Liver (tissue), 3 donors: ENCODE measurements around the gene ZSCAN31.

Source experiments
- RAD21 ChIP-seq, 2 donors: IDR thresholded peaks; 2 replicates each; pipeline ENCODE4 v1.6.1; 2016; ENCODE audit warnings: antibody characterized with exemption in 2 of 2, mild to moderate bottlenecking in 2 of 2
- SP1 ChIP-seq: IDR thresholded peaks from 2 replicates; pipeline ENCODE4 v1.6.1; 2018; ENCODE audit warnings: antibody characterized with exemption, mild to moderate bottlenecking
- TF ChIP-seq, protein P1 (sequence below): fragments of 150-350 bp; IDR thresholded peaks from 2 replicates; pipeline ENCODE4 v1.5.1; 2017; ENCODE audit warnings: improper control_type of control experiment, low read depth, low read length; ENCODE audit not compliant: missing input control
- TF ChIP-seq, protein P2 (sequence below): IDR thresholded peaks from 2 replicates; pipeline ENCODE4 v1.6.1; 2016; ENCODE audit warnings: antibody characterized with exemption, mild to moderate bottlenecking
- TF ChIP-seq, protein P3 (sequence below): IDR thresholded peaks from 2 replicates; pipeline ENCODE4 v1.6.1; 2016; ENCODE audit warnings: antibody characterized with exemption
- donor health status: healthy.
- donor health status: healthy.

DNA sequence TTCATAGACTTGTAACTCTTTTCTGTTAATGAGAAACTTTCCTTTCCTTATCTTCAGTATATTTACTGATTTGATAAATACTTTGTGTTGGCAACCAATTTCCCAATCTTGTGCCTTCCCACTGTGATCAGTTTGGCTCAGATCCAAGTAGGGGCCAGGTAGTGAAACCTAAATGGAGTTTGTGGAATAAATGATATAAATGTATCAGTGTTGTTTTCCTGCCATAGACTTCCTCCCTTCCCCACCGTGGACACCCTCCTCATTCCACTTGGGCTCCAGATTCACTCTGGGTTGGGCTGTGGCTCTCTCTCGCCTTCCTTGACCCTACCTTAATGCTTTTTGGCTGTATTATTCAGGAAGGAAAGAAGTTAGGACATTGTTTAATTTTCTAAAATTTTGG lies 15.1 kb upstream of the ZSCAN31 start:
- TF ChIP-seq RAD21 (IDR thresholded peaks at IDR 0.05) (no peak), SP1 (no peak)
- TF ChIP-seq, protein P1, sequence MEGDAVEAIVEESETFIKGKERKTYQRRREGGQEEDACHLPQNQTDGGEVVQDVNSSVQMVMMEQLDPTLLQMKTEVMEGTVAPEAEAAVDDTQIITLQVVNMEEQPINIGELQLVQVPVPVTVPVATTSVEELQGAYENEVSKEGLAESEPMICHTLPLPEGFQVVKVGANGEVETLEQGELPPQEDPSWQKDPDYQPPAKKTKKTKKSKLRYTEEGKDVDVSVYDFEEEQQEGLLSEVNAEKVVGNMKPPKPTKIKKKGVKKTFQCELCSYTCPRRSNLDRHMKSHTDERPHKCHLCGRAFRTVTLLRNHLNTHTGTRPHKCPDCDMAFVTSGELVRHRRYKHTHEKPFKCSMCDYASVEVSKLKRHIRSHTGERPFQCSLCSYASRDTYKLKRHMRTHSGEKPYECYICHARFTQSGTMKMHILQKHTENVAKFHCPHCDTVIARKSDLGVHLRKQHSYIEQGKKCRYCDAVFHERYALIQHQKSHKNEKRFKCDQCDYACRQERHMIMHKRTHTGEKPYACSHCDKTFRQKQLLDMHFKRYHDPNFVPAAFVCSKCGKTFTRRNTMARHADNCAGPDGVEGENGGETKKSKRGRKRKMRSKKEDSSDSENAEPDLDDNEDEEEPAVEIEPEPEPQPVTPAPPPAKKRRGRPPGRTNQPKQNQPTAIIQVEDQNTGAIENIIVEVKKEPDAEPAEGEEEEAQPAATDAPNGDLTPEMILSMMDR, result no peak
- TF ChIP-seq, protein P2, sequence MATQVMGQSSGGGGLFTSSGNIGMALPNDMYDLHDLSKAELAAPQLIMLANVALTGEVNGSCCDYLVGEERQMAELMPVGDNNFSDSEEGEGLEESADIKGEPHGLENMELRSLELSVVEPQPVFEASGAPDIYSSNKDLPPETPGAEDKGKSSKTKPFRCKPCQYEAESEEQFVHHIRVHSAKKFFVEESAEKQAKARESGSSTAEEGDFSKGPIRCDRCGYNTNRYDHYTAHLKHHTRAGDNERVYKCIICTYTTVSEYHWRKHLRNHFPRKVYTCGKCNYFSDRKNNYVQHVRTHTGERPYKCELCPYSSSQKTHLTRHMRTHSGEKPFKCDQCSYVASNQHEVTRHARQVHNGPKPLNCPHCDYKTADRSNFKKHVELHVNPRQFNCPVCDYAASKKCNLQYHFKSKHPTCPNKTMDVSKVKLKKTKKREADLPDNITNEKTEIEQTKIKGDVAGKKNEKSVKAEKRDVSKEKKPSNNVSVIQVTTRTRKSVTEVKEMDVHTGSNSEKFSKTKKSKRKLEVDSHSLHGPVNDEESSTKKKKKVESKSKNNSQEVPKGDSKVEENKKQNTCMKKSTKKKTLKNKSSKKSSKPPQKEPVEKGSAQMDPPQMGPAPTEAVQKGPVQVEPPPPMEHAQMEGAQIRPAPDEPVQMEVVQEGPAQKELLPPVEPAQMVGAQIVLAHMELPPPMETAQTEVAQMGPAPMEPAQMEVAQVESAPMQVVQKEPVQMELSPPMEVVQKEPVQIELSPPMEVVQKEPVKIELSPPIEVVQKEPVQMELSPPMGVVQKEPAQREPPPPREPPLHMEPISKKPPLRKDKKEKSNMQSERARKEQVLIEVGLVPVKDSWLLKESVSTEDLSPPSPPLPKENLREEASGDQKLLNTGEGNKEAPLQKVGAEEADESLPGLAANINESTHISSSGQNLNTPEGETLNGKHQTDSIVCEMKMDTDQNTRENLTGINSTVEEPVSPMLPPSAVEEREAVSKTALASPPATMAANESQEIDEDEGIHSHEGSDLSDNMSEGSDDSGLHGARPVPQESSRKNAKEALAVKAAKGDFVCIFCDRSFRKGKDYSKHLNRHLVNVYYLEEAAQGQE, result no peak
- TF ChIP-seq, protein P3, sequence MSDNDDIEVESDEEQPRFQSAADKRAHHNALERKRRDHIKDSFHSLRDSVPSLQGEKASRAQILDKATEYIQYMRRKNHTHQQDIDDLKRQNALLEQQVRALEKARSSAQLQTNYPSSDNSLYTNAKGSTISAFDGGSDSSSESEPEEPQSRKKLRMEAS, result no peak
